CD4-positive, CD25-positive, alpha-beta regulatory T cell (primary cell): ENCODE measurements around the gene ADGRV1. TPM values are rescaled to one million over a fixed set of nuclear protein-coding genes. Genes with fewer than 3 reads are reported as not detected.

Source experiments
- ATAC-seq, 2 donors: fragments of 150-1000 bp; cut with Tn5 transposase; one replicate each; pipeline ENCODE4 v1.10.0; 2021; ENCODE audit warnings: low read depth in 2 of 2, moderate number of reproducible peaks in 2 of 2, moderate library complexity in 1 of 2
- DNase-seq, 3 donors: peaks; one replicate each; pipeline versions ENCODE4 v3.0.0 to v3.0.0-alpha.2; 2012 to 2022; ENCODE audit warnings: mixed read lengths in 1 of 3
- H3K27ac ChIP-seq: one replicate; pipeline ENCODE4 v1.7.0; 2013; ENCODE audit warnings: mild to moderate bottlenecking, low read length; ENCODE audit not compliant: insufficient read depth, poor library complexity, severe bottlenecking
- H3K27me3 ChIP-seq: one replicate; pipeline ENCODE4 v1.7.0; 2013; ENCODE audit warnings: low read length; ENCODE audit not compliant: control insufficient read depth, insufficient read depth
- H3K36me3 ChIP-seq: one replicate; pipeline ENCODE4 v1.7.0; 2013; ENCODE audit warnings: mild to moderate bottlenecking, low read length, moderate library complexity; ENCODE audit not compliant: control insufficient read depth, insufficient read depth
- H3K4me1 ChIP-seq: 2 replicates; pipeline ENCODE4 v1.7.0; 2013; ENCODE audit warnings: mild to moderate bottlenecking, low read length; ENCODE audit not compliant: insufficient read depth, control insufficient read depth, poor library complexity, severe bottlenecking
- H3K4me3 ChIP-seq: one replicate; pipeline ENCODE4 v1.7.0; 2013; ENCODE audit warnings: low read depth, mild to moderate bottlenecking, low read length, moderate library complexity
- H3K9me3 ChIP-seq, 2 experiments: 1 replicate in 1 of 2; 2 replicates in 1 of 2; pipeline ENCODE4 v1.7.0; 2013; ENCODE audit warnings: low read length in 2 of 2, mild to moderate bottlenecking in 1 of 2, moderate library complexity in 1 of 2; ENCODE audit not compliant: control insufficient read depth in 2 of 2
- H3K27ac Mint-ChIP-seq, 3 donors: one replicate each; pipeline ENCODE4 v1.8.0; 2020 to 2022; ENCODE audit warnings: mild to moderate bottlenecking in 3 of 3, mixed read lengths in 3 of 3, moderate library complexity in 2 of 3
- H3K27me3 Mint-ChIP-seq: one replicate; pipeline ENCODE4 v1.8.0; 2022; ENCODE audit warnings: mild to moderate bottlenecking, mixed read lengths
- H3K36me3 Mint-ChIP-seq: one replicate; pipeline ENCODE4 v1.8.0; 2020; ENCODE audit warnings: mixed read lengths
- H3K4me1 Mint-ChIP-seq, 4 donors: one replicate each; pipeline ENCODE4 v1.8.0; 2020 to 2022; ENCODE audit warnings: mixed read lengths in 4 of 4, mild to moderate bottlenecking in 1 of 4
- H3K4me3 Mint-ChIP-seq, 4 donors: one replicate each; pipeline ENCODE4 v1.8.0; 2020 to 2022; ENCODE audit warnings: mild to moderate bottlenecking in 4 of 4, mixed read lengths in 4 of 4, moderate library complexity in 3 of 4
- H3K9me3 Mint-ChIP-seq, 7 donors: one replicate each; pipeline ENCODE4 v1.8.0; 2020 to 2022; ENCODE audit warnings: mixed read lengths in 7 of 7, mild to moderate bottlenecking in 3 of 7, moderate library complexity in 2 of 7
- polyA plus RNA-seq, 4 donors: library from polyadenylated mRNA; unstranded; fragments of 300-500 nt; fragmentation: Illumina TruSeq; gene quantifications; one replicate each; pipeline ENCODE4 v1.2.3, GENCODE V29; 2021
- total RNA-seq: library from RNA; stranded (reverse); gene quantifications from one replicate; pipeline ENCODE4 v1.2.3, GENCODE V29; 2022

ADGRV1 gene
- total and polyA plus RNA-seq, 5 donors from 2014 or later, result 0.42 to 0.52 TPM; not detected in 3

- Histone ChIP-seq H3K27me3 (no peaks in the 10 kb centered on the region), H3K9me3 (no peaks in the 10 kb centered on the region), H3K27ac (no peak overlapping the region), H3K4me1 (no peaks in the 10 kb centered on the region), H3K36me3 (no peaks in the 10 kb centered on the region), H3K4me3 (no peak overlapping the region)
- peaks cover 0 to 2% (median 0%) of the 10 kb centered on the region in 7 donors for H3K9me3 Mint-ChIP-seq
- H3K27ac Mint-ChIP-seq, result no peak overlapping the region
- H3K36me3 Mint-ChIP-seq, result no peaks in the 10 kb centered on the region
- H3K4me3 Mint-ChIP-seq, result no peak overlapping the region
- H3K4me1 Mint-ChIP-seq, result no peaks in the 10 kb centered on the region
- DNase-seq (no peak), ATAC-seq (no peak)
- H3K27me3 Mint-ChIP-seq, result no peaks in the 10 kb centered on the region
These were observed 63.3 kb downstream of the ADGRV1 start for GRCh38 chr5:90621848-90622247.

GRCh38 chr5:90626493-90626892 is 67.9 kb downstream of the ADGRV1 start:
- no peaks in the 10 kb centered on the region for H3K36me3 Mint-ChIP-seq
- no peaks in the 10 kb centered on the region for H3K9me3 ChIP-seq

GRCh38 chr5:90628492-90628891 is 69.9 kb downstream of the ADGRV1 start:
- no peaks in the 10 kb centered on the region for H3K36me3 Mint-ChIP-seq
- H3K36me3 ChIP-seq, result no peaks in the 10 kb centered on the region

More at GRCh38 chr5:90626493-90626892, 67.9 kb downstream of the ADGRV1 start:
- H3K27ac ChIP-seq, result no peak overlapping the region
- no peaks in the 10 kb centered on the region for H3K36me3 ChIP-seq
- no peaks in the 10 kb centered on the region for H3K4me1 ChIP-seq
- Mint-ChIP-seq H3K27ac (no peak overlapping the region), H3K4me1 (no peaks in the 10 kb centered on the region), H3K9me3 (peaks cover 0 to under 1% (median 0%) of the 10 kb centered on the region in 7 donors), H3K4me3 (no peak overlapping the region), H3K27me3 (no peaks in the 10 kb centered on the region)
- ATAC-seq (no peak), DNase-seq (no peak)
- H3K4me3 ChIP-seq, result no peak overlapping the region
- H3K27me3 ChIP-seq, result no peaks in the 10 kb centered on the region

GRCh38 chr5:90632791-90633190 is 74.2 kb downstream of the ADGRV1 start:
- H3K36me3 ChIP-seq, result no peaks in the 10 kb centered on the region
- H3K27me3 ChIP-seq, result no peaks in the 10 kb centered on the region
- H3K27ac Mint-ChIP-seq, result no peak overlapping the region
- H3K4me3 ChIP-seq, result no peak overlapping the region
- H3K27ac ChIP-seq, result no peak overlapping the region
- H3K4me3 Mint-ChIP-seq, result no peak overlapping the region
- DNase-seq (no peak), ATAC-seq (no peak)
- no peaks in the 10 kb centered on the region for H3K4me1 ChIP-seq
- no peaks in the 10 kb centered on the region for H3K4me1 Mint-ChIP-seq
- peaks cover 6% of the 10 kb centered on the region for H3K27me3 Mint-ChIP-seq
- peaks cover 0 to 1% (median 0%) of the 10 kb centered on the region in 7 donors for H3K9me3 Mint-ChIP-seq
- no peaks in the 10 kb centered on the region for H3K36me3 Mint-ChIP-seq
- H3K9me3 ChIP-seq, result no peaks in the 10 kb centered on the region

More at GRCh38 chr5:90628492-90628891, 69.9 kb downstream of the ADGRV1 start:
- H3K27me3 ChIP-seq, result no peaks in the 10 kb centered on the region
- H3K4me3 ChIP-seq, result no peak overlapping the region
- no peaks in the 10 kb centered on the region for H3K9me3 ChIP-seq
- no peaks in the 10 kb centered on the region for H3K4me1 Mint-ChIP-seq
- no peak overlapping the region for H3K27ac Mint-ChIP-seq
- no peak for ATAC-seq
- no peak overlapping the region for H3K27ac ChIP-seq
- DNase-seq, result no peak
- no peak overlapping the region for H3K4me3 Mint-ChIP-seq
- H3K4me1 ChIP-seq, result no peaks in the 10 kb centered on the region
- no peaks in the 10 kb centered on the region for H3K27me3 Mint-ChIP-seq
- H3K9me3 Mint-ChIP-seq, result no peaks in the 10 kb centered on the region

GRCh38 chr5:90636948-90637347 is 78.4 kb downstream of the ADGRV1 start:
- no peak for ATAC-seq
- H3K4me3 Mint-ChIP-seq, result no peak overlapping the region
- H3K36me3 ChIP-seq, result no peaks in the 10 kb centered on the region

GRCh38 chr5:90637731-90638130 is 79.1 kb downstream of the ADGRV1 start:
- no peaks in the 10 kb centered on the region for H3K9me3 ChIP-seq
- H3K36me3 ChIP-seq, result no peaks in the 10 kb centered on the region
- no peaks in the 10 kb centered on the region for H3K4me1 ChIP-seq
- DNase-seq (no peak), ATAC-seq (no peak)
- no peak overlapping the region for H3K27ac ChIP-seq
- Mint-ChIP-seq H3K36me3 (no peaks in the 10 kb centered on the region), H3K27me3 (peaks cover 6% of the 10 kb centered on the region), H3K27ac (no peak overlapping the region), H3K4me3 (no peak overlapping the region), H3K4me1 (no peaks in the 10 kb centered on the region), H3K9me3 (peaks cover 0 to 1% (median 0%) of the 10 kb centered on the region in 7 donors)
- no peaks in the 10 kb centered on the region for H3K27me3 ChIP-seq
- H3K4me3 ChIP-seq, result no peak overlapping the region

More at GRCh38 chr5:90636948-90637347, 78.4 kb downstream of the ADGRV1 start:
- H3K27me3 Mint-ChIP-seq, result peaks cover 6% of the 10 kb centered on the region
- peaks cover 0 to 1% (median 0%) of the 10 kb centered on the region in 7 donors for H3K9me3 Mint-ChIP-seq
- H3K27ac Mint-ChIP-seq, result no peak overlapping the region
- Histone ChIP-seq H3K27me3 (no peaks in the 10 kb centered on the region), H3K4me3 (no peak overlapping the region), H3K27ac (no peak overlapping the region), H3K9me3 (no peaks in the 10 kb centered on the region), H3K4me1 (no peaks in the 10 kb centered on the region)
- no peaks in the 10 kb centered on the region for H3K36me3 Mint-ChIP-seq
- H3K4me1 Mint-ChIP-seq, result no peaks in the 10 kb centered on the region
- no peak for DNase-seq

GRCh38 chr5:90638878-90639277 is 80.3 kb downstream of the ADGRV1 start:
- no peaks in the 10 kb centered on the region for H3K36me3 ChIP-seq
- ATAC-seq, result no peak
- no peak overlapping the region for H3K27ac ChIP-seq
- peaks cover 0 to 1% (median 0%) of the 10 kb centered on the region in 7 donors for H3K9me3 Mint-ChIP-seq
- peaks cover 6% of the 10 kb centered on the region for H3K27me3 Mint-ChIP-seq
- no peak overlapping the region for H3K27ac Mint-ChIP-seq
- no peak overlapping the region for H3K4me3 Mint-ChIP-seq
- DNase-seq, result no peak
- H3K4me1 Mint-ChIP-seq, result no peaks in the 10 kb centered on the region
- no peaks in the 10 kb centered on the region for H3K36me3 Mint-ChIP-seq
- H3K27me3 ChIP-seq, result no peaks in the 10 kb centered on the region
- H3K4me1 ChIP-seq, result no peaks in the 10 kb centered on the region
- no peaks in the 10 kb centered on the region for H3K9me3 ChIP-seq
- H3K4me3 ChIP-seq, result no peak overlapping the region

GRCh38 chr5:90640484-90641059 is 82.0 kb downstream of the ADGRV1 start:
- H3K4me3 ChIP-seq, result no peak overlapping the region
- H3K27ac ChIP-seq, result no peak overlapping the region
- Mint-ChIP-seq H3K9me3 (no peaks in the 10 kb centered on the region), H3K4me3 (no peak overlapping the region), H3K4me1 (no peaks in the 10 kb centered on the region), H3K27ac (no peak overlapping the region), H3K36me3 (no peaks in the 10 kb centered on the region), H3K27me3 (no peaks in the 10 kb centered on the region)
- no peaks in the 10 kb centered on the region for H3K9me3 ChIP-seq
- DNase-seq (no peak), ATAC-seq (no peak)
- no peaks in the 10 kb centered on the region for H3K4me1 ChIP-seq
- no peaks in the 10 kb centered on the region for H3K36me3 ChIP-seq
- H3K27me3 ChIP-seq, result no peaks in the 10 kb centered on the region
